Karpas-422 (cell line): ENCODE results near the gene KCNG3. TPM values are rescaled to one million over a fixed set of nuclear protein-coding genes. Genes with fewer than 3 reads are reported as not detected.

ENCODE experiments used
- DNase-seq: peaks from one replicate; pipeline ENCODE4 v3.0.0-alpha.2; 2015
- H2AFZ ChIP-seq: fragments of 200-600 bp; sonication (generic); 2 replicates; pipeline ENCODE4 v1.6.1; 2014; ENCODE audit warnings: antibody characterized with exemption, low read length, mixed read lengths
- H3K27ac ChIP-seq: fragments of 200-600 bp; sonication (generic); 2 replicates; pipeline ENCODE4 v1.5.1; 2014; ENCODE audit warnings: mild to moderate bottlenecking, low read length, moderate library complexity
- H3K27me3 ChIP-seq: fragments of 200-600 bp; sonication (generic); 2 replicates; pipeline ENCODE4 v1.6.1; 2014; ENCODE audit warnings: low read length, mixed read lengths
- H3K36me3 ChIP-seq: fragments of 200-600 bp; sonication (generic); 2 replicates; pipeline ENCODE4 v1.6.1; 2014; ENCODE audit warnings: low read length, mixed read lengths; ENCODE audit not compliant: insufficient read depth
- H3K4me1 ChIP-seq: fragments of 200-600 bp; sonication (generic); 2 replicates; pipeline ENCODE4 v1.6.1; 2014; ENCODE audit warnings: mild to moderate bottlenecking, low read length, mixed read lengths
- H3K4me2 ChIP-seq: fragments of 200-600 bp; sonication (generic); 2 replicates; pipeline ENCODE4 v1.6.1; 2014; ENCODE audit warnings: low read length, low read depth, mild to moderate bottlenecking; ENCODE audit not compliant: poor library complexity, severe bottlenecking
- H3K4me3 ChIP-seq: fragments of 200-600 bp; sonication (generic); 2 replicates; pipeline ENCODE4 v1.5.1; 2014; ENCODE audit warnings: mild to moderate bottlenecking, antibody characterized with exemption, low read length, mixed read lengths
- H3K79me2 ChIP-seq: fragments of 200-600 bp; sonication (generic); 2 replicates; pipeline ENCODE4 v1.6.1; 2014; ENCODE audit warnings: mild to moderate bottlenecking, low read length, mixed read lengths
- H3K9ac ChIP-seq: fragments of 200-600 bp; sonication (generic); 2 replicates; pipeline ENCODE4 v1.6.0; 2014; ENCODE audit warnings: low read length
- H3K9me2 ChIP-seq: fragments of 200-600 bp; sonication (generic), shearing (Covaris generic); replicated peaks from 2 replicates; pipeline ENCODE4 v1.6.0; 2014; ENCODE audit warnings: mild to moderate bottlenecking, low read length, moderate library complexity; ENCODE audit not compliant: insufficient read depth
- H3K9me3 ChIP-seq: fragments of 300-700, 200-600 bp; sonication (generic); 2 replicates; pipeline ENCODE4 v1.6.1; 2014; ENCODE audit warnings: low read length, mixed read lengths
- H4K20me1 ChIP-seq: fragments of 200-600 bp; sonication (generic); 2 replicates; pipeline ENCODE4 v1.6.1; 2014; ENCODE audit warnings: mild to moderate bottlenecking, antibody characterized with exemption, low read length, low read depth; ENCODE audit not compliant: insufficient read depth
- total RNA-seq: library from RNA; depleted of rRNA; stranded (reverse); fragments of >200 nt; shearing (Covaris generic); gene quantifications from 2 replicates; pipeline ENCODE4 v1.2.3, GENCODE V29; 2014; ENCODE audit warnings: low replicate concordance

The KCNG3 gene
- total RNA-seq, 1 experiment from 2014 or later: not detected

DNA sequence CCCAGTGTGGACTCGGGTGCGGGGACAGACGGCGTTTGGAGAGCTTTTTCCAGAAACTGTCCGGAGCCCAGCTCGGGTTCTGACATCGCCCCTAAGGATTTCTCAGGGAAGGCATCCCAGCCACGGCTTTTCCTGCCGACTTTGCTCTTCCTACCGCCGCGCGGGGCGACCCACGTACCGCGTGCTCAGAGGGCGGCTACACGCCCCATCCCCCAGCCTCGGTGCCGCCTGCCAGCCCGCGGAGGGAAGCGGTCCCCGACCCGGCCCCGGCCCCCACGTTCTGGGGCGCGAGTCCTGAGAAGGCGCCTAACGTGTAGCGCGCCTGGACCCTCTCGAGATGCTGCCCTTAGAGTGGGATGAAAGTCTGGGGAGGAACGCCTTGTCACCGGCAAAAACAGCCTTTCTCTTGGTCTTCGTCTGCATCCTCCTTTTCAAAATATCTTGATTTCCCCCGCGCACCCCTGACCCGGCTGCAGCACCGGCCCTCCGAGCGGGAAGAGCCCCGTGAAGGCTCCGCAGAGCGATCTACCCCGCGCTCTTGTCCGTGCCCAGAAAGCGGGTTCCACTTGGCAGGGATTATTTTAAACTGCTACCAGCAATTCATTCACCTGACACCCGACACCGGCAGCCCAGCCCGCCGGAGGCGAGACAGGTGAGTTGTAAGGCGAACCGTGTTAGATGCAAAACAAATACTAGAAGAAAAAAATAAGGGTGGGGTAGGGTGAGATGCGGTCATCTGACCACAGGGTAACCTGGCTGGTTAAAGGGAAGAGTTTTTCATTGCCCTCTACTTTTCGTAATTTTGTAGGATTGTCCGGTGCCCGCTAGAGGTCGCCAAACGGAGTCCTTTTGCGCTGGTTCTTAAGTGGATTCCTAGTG is 812 bp upstream of the KCNG3 start:
- Histone ChIP-seq H4K20me1 (no peaks in the 10 kb centered on the region), H3K79me2 (no peaks in the 10 kb centered on the region), H3K27ac (no peak overlapping the region), H3K9ac (peak overlapping the region; percentile 63), H2AFZ (peak overlapping the region; percentile 98), H3K4me3 (peak overlapping the region; percentile 67), H3K9me2 (no peaks in the 10 kb centered on the region), H3K36me3 (no peaks in the 10 kb centered on the region), H3K9me3 (no peaks in the 10 kb centered on the region), H3K27me3 (no peaks in the 10 kb centered on the region), H3K4me2 (peak overlapping the region; percentile 89), H3K4me1 (peaks cover 19% of the 10 kb centered on the region)
- peak; percentile 90 for DNase-seq

DNA sequence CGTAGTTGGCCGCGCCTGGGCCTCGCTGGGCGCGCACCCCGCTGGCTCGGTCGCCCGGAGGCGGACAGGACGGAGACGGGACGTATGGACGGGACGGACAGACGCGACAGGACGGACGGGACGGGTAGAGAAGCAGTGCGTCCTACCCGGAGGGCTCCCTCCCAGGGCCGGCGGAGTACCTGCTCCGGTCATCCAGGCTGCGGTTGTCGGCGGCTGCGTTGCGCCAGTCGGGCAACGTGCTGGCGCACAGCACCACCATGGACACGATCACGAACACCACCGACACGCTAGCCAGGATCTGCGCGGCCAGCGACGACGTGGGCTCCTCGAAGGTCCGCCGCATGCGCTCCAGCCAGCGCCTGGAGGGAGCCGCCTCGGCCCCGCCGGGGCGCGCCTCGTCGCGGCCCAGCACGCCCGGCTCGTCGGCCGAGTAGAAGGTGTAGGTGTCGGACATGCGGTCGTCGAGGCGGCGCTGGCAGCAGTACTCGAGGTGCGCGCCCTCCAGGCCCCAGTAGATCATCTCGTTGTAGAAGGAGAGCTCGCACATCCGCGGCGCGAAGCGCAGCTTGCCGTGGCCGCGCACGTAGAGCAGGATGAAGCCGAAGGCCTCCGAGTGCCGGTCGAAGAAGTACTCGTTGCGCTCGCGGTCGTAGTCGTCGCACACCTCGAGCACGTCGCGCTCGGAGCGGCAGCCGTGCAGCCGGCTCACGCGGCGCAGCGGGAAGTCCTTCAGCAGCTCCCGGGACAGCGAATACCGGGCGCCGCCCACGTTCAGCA is 903 bp downstream of the KCNG3 start:
- Histone ChIP-seq H3K36me3 (no peaks in the 10 kb centered on the region), H3K4me1 (peaks cover 19% of the 10 kb centered on the region), H2AFZ (no peak overlapping the region), H3K27me3 (no peaks in the 10 kb centered on the region), H3K79me2 (no peaks in the 10 kb centered on the region), H3K9me2 (no peaks in the 10 kb centered on the region), H3K9me3 (no peaks in the 10 kb centered on the region), H3K4me3 (no peak overlapping the region), H4K20me1 (no peaks in the 10 kb centered on the region), H3K4me2 (no peak overlapping the region), H3K9ac (no peak overlapping the region), H3K27ac (no peak overlapping the region)
- no peak for DNase-seq

DNA sequence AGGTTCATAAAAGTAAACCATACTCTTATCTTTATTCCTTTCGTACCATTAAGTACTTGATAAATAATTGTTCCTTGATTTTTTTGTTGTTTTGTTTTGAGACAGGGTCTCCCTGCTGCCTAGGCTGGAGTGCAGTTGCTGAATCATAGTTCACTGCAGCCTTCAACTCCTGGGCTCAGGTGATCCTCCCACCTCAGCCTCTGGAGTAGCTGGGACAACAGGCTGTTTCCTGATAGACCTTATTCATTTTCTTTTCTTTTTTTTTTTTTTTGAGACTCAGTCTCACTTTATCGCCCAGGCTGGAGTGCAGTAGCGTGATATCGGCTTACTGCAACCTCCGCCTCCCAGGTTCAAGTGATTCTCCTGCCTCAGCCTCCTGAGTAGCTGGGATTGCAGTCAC is 5.5 kb downstream of the KCNG3 start:
- Histone ChIP-seq H3K79me2 (no peaks in the 10 kb centered on the region), H3K9me2 (no peaks in the 10 kb centered on the region)

DNA sequence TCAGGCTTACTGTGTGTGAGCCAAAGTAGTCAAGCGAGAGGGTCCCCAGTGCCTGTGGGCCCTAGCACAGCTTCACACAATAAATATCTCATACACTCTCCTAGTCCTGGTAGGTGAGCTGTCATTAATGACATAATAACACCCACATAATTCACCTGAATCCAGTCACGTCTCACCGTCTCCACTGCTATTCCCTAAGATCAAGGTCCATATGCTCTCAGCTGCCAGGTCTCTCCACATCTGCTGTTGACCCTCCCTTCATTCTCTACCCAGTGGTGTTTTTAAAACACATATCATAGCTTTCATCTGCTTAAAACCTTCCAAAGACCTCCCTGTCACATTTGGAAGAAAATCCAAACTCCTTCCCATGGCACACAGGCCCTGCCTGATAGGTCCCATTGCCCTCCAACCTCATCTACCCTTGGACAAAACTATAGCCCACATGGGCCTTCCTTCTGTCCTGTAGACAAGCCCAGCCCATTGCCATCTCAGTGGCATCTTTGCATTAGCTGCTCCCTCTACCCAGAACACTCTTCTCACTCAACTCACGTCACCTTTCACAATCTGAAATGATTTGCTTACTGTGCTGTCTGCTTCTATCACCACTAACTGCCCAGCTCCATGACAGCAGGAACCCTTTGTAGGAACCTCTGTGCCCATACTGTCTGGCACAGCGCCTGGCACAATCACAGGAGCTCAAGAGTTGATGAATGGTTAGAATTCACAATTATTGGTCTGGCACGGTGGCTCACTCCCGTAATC is 7.5 kb downstream of the KCNG3 start:
- H3K4me2 ChIP-seq: no peak overlapping the region
- H4K20me1 ChIP-seq: no peaks in the 10 kb centered on the region
- H3K79me2 ChIP-seq: no peaks in the 10 kb centered on the region
- H3K9ac ChIP-seq: no peak overlapping the region
- H3K27ac ChIP-seq: no peak overlapping the region
- H3K9me2 ChIP-seq: no peaks in the 10 kb centered on the region
- no peaks in the 10 kb centered on the region for H3K4me1 ChIP-seq
- H3K36me3 ChIP-seq: no peaks in the 10 kb centered on the region
- no peak for DNase-seq
- no peak overlapping the region for H2AFZ ChIP-seq
- H3K9me3 ChIP-seq: no peaks in the 10 kb centered on the region
- H3K27me3 ChIP-seq: no peaks in the 10 kb centered on the region
- no peak overlapping the region for H3K4me3 ChIP-seq

More for the DNA sequence above, 5.5 kb downstream of the KCNG3 start:
- H3K27ac ChIP-seq: no peak overlapping the region
- H3K4me3 ChIP-seq: no peak overlapping the region
- no peak overlapping the region for H3K9ac ChIP-seq
- H2AFZ ChIP-seq: no peak overlapping the region
- no peaks in the 10 kb centered on the region for H3K27me3 ChIP-seq
- H3K4me1 ChIP-seq: no peaks in the 10 kb centered on the region
- H3K9me3 ChIP-seq: no peaks in the 10 kb centered on the region
- no peaks in the 10 kb centered on the region for H3K36me3 ChIP-seq
- DNase-seq: no peak
- H4K20me1 ChIP-seq: no peaks in the 10 kb centered on the region
- no peak overlapping the region for H3K4me2 ChIP-seq

DNA sequence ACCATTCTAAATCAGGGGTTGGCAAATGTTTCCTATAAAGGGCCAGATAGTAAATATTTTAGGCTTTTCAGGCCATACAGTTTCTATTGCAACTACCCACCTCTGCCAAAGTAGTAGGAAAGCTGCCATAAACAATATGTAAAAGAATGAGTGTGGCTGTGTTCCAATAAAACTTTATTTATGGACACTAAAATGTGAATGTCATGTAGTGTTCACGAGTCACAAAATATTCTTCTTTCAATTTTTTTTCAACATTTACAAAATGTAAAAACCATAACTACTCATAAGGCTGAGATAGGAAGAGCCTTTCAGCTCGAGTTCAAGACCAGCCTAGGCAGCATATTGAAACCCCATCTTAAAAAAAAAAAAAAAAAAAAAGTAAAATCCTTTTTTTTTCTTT is 13.4 kb downstream of the KCNG3 start:
- H3K4me1 ChIP-seq: no peaks in the 10 kb centered on the region
- no peaks in the 10 kb centered on the region for H3K9me3 ChIP-seq
- no peaks in the 10 kb centered on the region for H3K27me3 ChIP-seq
- no peak overlapping the region for H3K27ac ChIP-seq
- no peaks in the 10 kb centered on the region for H4K20me1 ChIP-seq
- H3K36me3 ChIP-seq: no peaks in the 10 kb centered on the region
- no peak for DNase-seq
- H3K4me3 ChIP-seq: no peak overlapping the region
- H3K9ac ChIP-seq: no peak overlapping the region
- no peaks in the 10 kb centered on the region for H3K9me2 ChIP-seq
- no peaks in the 10 kb centered on the region for H3K79me2 ChIP-seq
- H3K4me2 ChIP-seq: no peak overlapping the region
- H2AFZ ChIP-seq: no peak overlapping the region

DNA sequence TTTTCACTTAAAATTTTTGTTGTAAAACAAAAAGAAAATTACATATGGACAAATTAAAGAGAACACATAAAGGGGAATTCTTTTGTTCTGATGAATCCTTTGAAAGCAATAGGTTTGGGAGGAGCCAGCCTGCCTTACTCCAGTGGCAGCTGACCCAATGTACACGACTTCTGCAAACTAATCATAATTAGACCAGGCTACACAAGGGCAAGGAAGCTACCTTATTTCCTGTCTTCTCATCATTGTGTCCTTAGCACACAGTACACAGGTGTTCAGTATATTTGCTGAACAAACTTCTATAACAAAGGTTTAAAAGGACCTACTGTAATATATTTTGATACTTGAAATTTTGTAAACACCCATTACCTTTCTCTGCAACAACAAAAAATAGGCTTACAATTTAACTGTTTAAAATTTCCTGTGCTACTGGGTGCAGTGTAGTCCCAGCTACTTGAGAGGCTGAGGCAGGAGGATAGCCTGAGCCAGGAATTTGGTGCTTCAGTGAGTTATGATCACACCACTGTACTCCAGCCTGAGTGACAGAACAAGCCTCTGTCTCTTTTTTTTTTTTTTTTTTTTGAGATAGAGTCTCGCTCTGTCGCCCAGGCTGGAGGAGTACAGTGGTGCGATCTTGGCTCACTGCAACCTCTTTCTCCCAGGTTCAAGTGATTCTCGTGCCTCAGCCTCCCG is 18.9 kb downstream of the KCNG3 start:
- no peak for DNase-seq

DNA sequence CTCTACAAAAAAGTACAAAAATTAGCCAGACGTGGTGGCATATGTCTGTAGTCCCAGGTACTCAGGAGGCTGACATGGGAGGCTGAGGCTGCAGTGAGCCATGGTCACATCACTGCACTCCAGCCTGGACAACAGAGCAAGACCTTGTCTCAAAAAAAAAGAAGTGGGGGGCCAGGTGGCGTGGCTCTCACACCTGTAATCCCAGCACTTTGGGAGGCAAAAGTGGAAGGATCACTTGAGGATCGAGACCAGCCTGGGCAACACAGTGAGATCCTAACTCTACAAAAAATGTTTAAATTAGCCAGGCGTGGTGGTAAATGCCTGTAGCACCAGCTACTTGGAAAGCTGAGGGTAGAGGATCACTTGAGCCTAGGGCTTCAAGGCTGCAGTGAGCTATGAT is 23.1 kb downstream of the KCNG3 start:
- H3K9ac ChIP-seq: no peak overlapping the region
- no peaks in the 10 kb centered on the region for H3K79me2 ChIP-seq
- H3K4me3 ChIP-seq: no peak overlapping the region
- H3K27me3 ChIP-seq: no peaks in the 10 kb centered on the region
- H3K4me1 ChIP-seq: no peaks in the 10 kb centered on the region
- no peaks in the 10 kb centered on the region for H3K36me3 ChIP-seq
- no peak for DNase-seq
- no peak overlapping the region for H3K4me2 ChIP-seq
- H4K20me1 ChIP-seq: no peaks in the 10 kb centered on the region
- no peaks in the 10 kb centered on the region for H3K9me3 ChIP-seq
- no peak overlapping the region for H3K27ac ChIP-seq
- no peak overlapping the region for H2AFZ ChIP-seq
- H3K9me2 ChIP-seq: no peaks in the 10 kb centered on the region

More for the DNA sequence above, 18.9 kb downstream of the KCNG3 start:
- Histone ChIP-seq H3K36me3 (no peaks in the 10 kb centered on the region), H3K27me3 (no peaks in the 10 kb centered on the region), H3K9ac (no peak overlapping the region), H3K79me2 (no peaks in the 10 kb centered on the region), H3K4me3 (no peak overlapping the region), H3K9me2 (no peaks in the 10 kb centered on the region), H3K4me2 (no peak overlapping the region), H4K20me1 (no peaks in the 10 kb centered on the region), H2AFZ (no peak overlapping the region), H3K9me3 (no peaks in the 10 kb centered on the region), H3K27ac (no peak overlapping the region), H3K4me1 (no peaks in the 10 kb centered on the region)
